HG03521 (cell line): ENCODE results near the gene KDM3A.
A peak's percentile ranks its signal among the peaks of the same experiment; 100 is the strongest.

ENCODE experiments used
- ATAC-seq: cut with Tn5 transposase; IDR thresholded peaks from one replicate; pipeline ENCODE4 v1.9.1; 2021; ENCODE audit warnings: mild to moderate bottlenecking, moderate library complexity; ENCODE audit not compliant: unreplicated experiment

The KDM3A gene

GRCh38 chr2:86434290-86434689 lies 6.9 kb upstream of the KDM3A start:
- ATAC-seq = no peak

GRCh38 chr2:86435531-86435930 lies 5.6 kb upstream of the KDM3A start:
- no peak for ATAC-seq

GRCh38 chr2:86436328-86436727 lies 4.8 kb upstream of the KDM3A start:
- ATAC-seq = no peak

GRCh38 chr2:86439879-86440630 lies 1.1 kb upstream of the KDM3A start:
- ATAC-seq = no peak

DNA sequence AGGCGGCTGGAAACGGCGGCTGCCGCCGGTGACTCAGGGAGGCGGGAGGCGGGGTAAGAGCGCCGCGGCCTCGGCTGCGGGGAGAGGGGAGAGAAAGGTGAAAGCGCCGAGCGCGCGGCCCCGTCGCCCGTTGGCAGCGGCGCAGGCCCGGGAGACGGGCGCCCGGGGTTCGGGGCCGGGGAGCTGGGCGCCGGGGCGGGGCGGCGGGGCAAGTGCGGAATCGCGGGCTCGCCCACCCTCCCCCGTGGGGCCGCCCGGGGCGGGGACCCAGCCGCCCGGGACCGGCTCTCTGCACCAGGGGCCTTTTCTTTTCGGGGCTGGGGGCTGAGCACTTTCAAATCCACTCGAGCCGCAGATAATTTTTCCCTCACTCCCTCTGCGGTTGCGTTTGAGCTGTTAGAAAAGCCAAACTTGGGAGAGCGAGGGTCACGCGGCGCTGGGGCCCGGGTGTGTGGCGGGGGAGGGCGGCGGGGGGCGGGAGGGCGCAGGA lies 266 bp downstream of the KDM3A start:
- peak; percentile 20 for ATAC-seq

GRCh38 chr2:86441882-86442641 lies 891 bp downstream of the KDM3A start:
- no peak for ATAC-seq

DNA sequence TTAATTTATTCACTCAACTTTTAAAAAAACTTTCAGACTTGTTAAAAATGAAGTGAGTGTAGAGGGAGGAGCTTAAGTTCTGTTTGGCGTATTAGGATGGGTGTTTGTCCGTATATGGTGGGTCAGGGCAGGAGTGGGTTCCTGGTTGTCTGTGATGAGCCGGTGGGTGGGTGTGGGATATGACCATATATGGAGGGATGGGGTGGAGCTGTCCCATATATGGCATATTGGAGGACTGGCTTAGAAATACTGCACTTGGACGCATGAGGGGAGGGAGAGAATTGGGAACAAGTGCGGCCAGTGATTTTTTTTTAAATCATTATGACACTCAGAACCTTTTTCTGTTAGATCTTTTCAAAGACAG lies 1.5 kb downstream of the KDM3A start:
- ATAC-seq = peak; percentile 48

DNA sequence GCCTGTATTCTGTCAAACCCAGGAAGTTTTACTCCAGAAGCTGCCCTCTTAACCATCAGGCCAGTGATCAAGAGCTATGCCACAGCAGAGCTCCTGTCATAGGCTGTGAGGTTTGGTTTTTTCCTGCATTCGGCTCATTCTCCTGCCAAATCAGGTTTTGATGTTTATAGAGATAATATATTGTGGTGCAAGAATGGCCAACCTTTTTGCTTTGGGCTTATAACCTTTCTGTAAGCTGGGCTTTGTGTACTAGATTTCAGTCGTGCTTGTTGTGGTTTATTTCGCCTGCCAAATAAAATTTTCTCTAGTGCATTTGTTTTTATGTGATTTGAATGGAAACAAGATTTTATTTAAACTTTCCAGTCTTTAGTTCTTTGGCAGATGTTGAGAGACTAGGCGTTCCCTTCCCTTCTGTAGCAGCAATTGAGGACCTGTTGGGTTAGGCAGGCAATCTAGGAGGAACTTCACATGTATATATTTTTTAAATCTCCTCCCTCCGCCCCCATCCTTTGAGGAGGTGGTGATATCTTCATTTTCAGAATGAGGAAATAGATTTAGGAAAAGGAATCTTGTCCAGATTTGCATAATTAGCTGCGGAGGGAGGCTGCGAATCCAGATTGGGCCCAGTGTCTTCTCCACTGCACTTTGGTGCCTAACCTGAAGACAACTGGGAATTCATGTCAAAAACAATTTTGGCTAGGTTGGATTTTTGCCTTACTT lies 2.6 kb downstream of the KDM3A start:
- no peak for ATAC-seq

DNA sequence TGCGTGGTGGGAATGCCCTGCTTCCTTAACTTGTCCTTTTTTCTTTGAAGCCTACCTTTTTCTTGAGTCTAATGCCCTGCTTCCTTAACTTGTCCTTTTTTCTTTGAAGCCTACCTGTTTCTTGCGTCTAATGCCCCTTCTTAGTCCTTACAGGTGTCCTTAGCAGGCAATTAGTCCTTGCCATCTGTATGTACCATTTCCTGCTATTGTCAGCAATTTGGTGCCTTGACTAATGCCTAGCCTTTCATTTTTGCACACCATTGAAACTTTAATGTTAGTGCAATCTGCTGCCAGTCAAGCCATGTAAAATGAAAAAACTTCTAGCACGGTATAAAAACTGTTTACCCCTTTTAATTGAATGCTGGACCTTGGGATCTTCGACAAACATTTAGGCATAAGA lies 4.3 kb downstream of the KDM3A start:
- ATAC-seq = no peak

DNA sequence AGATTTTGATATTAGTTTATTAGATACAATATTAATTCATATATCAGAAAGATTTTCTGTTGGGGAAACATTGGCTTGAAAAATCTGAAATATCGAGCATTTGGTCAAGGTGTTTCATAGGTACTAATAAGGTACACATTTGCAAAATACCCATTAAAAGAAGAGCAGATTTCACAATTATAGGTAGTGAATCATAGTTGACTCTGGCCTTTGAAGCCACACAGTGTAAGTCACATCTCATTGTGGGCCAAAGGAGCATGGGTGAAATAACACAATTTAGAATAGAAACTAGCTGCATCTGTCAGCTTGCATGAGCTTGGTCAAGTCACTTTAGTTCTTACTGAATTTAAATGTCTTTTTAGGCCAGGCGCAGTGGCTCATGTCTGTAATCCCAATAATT lies 4.9 kb downstream of the KDM3A start:
- no peak for ATAC-seq

DNA sequence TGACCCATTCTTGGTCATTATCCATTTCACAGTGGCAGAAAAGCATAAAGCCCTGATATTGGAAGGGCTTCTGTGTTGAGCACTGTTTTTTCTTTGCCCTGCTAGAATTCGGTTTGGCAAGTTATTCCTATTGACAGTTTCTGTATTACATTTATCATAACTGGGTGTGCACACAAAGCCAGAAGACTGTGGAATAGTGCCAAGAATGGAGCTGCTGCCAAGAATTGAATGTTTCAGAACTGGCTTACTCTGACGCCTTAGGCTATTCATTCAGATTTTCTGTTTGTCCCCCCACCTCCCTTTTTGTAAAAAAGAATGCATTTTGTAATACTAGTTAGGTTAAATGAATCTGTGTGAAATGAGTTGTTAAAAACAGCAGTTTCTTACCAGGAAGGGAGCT lies 12.7 kb downstream of the KDM3A start:
- no peak for ATAC-seq

- ATAC-seq = no peak
These were observed 13.1 kb downstream of the KDM3A start for GRCh38 chr2:86454238-86454637.

- no peak for ATAC-seq
These were observed 14.0 kb downstream of the KDM3A start for GRCh38 chr2:86455181-86455580.

GRCh38 chr2:86461042-86461743 lies 20.0 kb downstream of the KDM3A start:
- no peak for ATAC-seq

DNA sequence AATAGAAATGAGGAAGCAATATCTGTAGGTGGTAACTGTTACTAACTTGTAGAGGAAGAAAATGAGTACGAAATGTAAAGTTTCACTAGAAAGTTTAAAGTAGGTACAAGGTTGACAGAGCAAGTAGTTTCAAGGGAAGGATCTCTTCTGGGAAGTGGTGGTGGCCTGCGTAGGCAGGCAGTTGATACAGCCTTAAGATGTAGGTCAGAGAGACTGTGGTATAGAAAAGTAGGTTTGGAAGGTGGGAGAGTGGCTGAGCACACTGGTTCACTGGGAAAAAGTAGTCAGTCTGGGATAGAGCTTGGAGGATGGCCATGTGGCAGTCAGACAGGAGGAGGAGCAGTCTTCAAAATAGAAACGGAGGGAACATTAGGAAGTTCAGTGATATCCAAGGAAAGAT lies 23.5 kb downstream of the KDM3A start:
- ATAC-seq = no peak

- no peak for ATAC-seq
These were observed 25.1 kb downstream of the KDM3A start for GRCh38 chr2:86466306-86466705.

DNA sequence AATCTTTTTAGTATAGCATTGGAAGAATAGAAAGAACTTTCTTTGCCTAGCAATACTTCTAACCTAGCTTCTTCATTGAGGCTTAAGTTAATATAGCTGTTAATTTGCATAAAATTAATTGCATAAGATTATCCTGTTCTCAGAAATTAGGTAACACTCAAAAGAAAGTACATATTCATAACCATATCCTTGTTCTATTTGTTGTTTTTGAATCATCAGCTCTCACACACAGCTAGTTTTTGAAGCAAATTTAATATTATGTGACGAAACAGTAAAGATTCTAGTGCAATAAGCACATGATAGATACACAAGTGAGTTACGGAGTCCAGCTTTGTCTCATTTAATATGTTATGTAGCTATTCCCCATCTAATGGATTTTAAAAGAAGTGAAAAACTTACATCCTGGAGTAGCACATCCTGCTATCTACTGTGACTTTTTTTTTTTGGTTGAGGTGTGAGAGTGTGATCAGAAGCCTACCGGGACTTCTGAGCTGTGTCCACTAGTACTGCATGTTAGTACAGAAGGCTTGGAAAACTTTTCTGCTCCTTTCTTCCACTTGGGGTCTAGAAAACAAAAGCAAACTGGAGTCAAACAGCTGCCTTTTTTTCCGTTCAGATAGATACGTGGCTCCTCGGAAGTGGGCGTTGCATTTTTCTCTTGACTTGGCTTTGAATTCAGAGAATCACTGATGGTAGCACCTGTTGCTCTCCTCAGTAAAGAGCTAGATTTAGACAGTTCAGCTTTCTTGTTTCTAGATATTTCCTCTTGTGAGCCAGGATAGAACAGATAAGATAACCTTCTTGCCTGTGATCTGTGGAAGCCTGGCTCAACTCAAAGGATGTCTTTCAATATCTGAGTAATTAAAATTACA lies 27.2 kb downstream of the KDM3A start:
- ATAC-seq = no peak

DNA sequence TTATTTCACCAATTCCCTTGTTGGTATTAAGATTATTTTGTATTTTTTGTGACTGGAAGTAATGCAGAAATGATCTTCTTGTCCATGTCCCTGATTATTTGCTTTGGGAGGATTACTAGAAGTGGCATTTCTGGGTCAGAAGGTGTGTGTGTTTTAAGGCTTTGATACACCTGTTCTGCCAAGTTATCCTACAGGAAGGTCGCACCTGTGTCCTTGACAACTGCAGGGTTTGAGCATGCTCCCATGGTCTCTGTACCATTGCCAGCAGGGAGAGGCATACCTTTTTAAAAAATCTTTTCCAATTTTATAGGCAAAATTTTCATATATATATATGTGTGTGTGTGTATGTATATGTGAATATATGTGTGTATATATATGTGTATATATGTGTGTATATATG lies 29.7 kb downstream of the KDM3A start:
- no peak for ATAC-seq

DNA sequence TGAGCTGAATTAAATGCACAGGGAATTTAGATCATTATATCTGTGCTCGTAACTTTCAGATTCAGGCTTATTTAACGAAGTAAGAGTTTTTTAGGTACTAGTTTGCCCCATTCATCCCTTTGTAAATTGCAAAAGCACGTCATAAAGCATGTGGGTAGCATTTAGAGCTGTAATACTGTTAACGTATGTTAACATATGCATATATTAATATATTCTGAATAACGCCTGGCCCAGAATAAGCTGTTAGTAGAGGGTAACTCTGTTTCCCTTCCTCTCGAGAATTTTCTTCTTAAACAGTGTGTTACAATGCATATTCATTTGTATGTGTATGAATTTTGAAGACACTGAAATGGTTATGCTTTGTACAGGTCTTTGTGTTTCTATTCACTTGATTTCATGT lies 30.5 kb downstream of the KDM3A start:
- ATAC-seq = no peak

DNA sequence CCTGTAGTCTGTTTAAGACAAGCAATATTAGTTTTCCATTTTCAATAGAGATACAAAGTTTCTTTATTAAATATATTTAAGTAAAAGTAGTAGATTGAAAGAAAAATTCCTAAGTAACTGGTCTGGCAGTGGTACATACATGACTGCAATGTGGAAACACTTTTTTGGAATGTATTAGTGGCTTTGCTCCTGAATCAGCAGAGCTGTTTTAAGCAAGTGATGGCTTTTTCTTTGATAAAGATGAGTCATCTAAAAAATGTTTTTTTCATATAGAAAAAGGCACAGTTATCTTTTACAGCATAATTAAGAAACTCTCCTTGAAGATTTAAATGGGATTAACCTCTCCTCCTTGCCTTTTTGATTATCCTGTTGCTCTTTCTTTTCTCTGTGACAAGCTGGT lies 34.9 kb downstream of the KDM3A start:
- ATAC-seq = no peak
